Measurements from ENCODE around the gene SNX1. TPM values are rescaled to one million over a fixed set of nuclear protein-coding genes. Genes with fewer than 3 reads are reported as not detected.

Gene SNX1
- total RNA-seq, 1 donor from 2014 or later: 38.1 TPM

DNA sequence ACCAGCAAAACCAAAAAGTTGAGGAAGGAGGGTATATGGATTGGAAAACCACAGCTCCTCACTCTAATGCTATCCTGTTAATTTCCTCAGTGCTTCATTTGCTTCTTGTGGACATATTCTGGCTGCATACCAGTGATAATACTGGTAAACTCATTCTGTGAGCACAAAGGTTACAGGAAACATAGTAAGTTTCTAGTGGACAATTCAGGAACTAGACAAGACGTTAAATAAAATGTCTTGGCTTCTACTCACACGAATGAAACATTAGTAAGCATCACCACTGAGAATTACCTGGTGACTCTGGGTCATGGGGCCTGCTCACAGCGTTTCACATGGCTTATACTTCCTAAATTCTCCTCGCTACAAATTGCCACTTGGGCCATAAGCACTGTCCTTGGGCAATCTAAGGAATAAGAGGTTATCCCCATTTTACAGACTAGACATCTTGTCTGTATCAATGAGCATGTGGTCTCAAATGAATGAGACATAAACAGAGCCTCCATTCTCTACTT lies 87.1 kb downstream of the SNX1 start:
- DNase-seq (ENCODE audit: low read depth): no peak
- TF ChIP-seq, protein P1, sequence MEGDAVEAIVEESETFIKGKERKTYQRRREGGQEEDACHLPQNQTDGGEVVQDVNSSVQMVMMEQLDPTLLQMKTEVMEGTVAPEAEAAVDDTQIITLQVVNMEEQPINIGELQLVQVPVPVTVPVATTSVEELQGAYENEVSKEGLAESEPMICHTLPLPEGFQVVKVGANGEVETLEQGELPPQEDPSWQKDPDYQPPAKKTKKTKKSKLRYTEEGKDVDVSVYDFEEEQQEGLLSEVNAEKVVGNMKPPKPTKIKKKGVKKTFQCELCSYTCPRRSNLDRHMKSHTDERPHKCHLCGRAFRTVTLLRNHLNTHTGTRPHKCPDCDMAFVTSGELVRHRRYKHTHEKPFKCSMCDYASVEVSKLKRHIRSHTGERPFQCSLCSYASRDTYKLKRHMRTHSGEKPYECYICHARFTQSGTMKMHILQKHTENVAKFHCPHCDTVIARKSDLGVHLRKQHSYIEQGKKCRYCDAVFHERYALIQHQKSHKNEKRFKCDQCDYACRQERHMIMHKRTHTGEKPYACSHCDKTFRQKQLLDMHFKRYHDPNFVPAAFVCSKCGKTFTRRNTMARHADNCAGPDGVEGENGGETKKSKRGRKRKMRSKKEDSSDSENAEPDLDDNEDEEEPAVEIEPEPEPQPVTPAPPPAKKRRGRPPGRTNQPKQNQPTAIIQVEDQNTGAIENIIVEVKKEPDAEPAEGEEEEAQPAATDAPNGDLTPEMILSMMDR (IDR thresholded peaks at IDR 0.05; ENCODE audit: insufficient read depth, low read length, poor library complexity, severe bottlenecking): no peak
- no peaks in the 10 kb centered on the region for H3K27me3 ChIP-seq (ENCODE audit: control insufficient read depth, insufficient read depth, low read length)
- H3K36me3 ChIP-seq (ENCODE audit: control insufficient read depth, insufficient read depth, low read length): no peaks in the 10 kb centered on the region
- no peak overlapping the region for H3K4me3 ChIP-seq (ENCODE audit: low read depth, low read length)

DNA sequence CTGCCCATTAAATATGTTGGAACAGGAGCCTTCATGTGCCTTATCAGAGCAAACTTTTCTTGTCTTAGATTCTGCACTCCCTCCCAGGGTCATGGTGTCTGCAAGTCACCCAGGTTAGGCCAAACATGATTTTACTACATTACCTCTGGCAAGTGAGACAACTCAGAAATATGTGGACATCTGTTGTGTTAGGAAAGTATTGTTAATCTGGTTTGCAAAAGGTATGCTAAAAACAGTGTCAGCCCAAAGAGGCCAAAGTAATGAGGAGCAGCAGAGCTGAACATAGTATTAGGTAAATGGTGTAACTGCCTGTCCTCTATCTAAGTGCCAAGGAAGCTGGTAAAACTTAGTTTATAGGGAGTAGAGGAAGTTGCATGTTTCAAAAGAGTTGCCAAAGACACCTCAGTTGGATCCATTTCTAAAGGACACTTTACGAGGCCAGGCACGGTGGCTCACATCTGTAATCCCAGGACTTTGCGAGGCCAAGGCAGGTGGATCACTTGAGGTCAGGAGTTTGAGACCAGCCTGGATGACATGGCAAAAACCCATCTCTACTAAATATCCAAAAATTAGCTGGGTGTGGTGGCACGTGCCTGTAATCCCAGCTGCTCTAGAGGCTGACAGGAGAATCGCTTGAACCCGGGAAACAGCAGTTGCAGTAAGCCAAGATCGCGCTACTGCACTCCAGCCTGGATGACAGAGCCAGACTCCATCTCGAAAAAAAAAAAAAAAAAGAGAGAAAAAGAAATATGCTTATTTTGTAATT lies 89.5 kb downstream of the SNX1 start:
- no peak for DNase-seq (ENCODE audit: low read depth)
- no peak overlapping the region for H3K4me3 ChIP-seq (ENCODE audit: low read depth, low read length)
- TF ChIP-seq, protein P1 (IDR thresholded peaks at IDR 0.05; ENCODE audit: insufficient read depth, low read length, poor library complexity, severe bottlenecking): no peak
- H3K36me3 ChIP-seq (ENCODE audit: control insufficient read depth, insufficient read depth, low read length): no peaks in the 10 kb centered on the region
- H3K27me3 ChIP-seq (ENCODE audit: control insufficient read depth, insufficient read depth, low read length): no peaks in the 10 kb centered on the region

DNA sequence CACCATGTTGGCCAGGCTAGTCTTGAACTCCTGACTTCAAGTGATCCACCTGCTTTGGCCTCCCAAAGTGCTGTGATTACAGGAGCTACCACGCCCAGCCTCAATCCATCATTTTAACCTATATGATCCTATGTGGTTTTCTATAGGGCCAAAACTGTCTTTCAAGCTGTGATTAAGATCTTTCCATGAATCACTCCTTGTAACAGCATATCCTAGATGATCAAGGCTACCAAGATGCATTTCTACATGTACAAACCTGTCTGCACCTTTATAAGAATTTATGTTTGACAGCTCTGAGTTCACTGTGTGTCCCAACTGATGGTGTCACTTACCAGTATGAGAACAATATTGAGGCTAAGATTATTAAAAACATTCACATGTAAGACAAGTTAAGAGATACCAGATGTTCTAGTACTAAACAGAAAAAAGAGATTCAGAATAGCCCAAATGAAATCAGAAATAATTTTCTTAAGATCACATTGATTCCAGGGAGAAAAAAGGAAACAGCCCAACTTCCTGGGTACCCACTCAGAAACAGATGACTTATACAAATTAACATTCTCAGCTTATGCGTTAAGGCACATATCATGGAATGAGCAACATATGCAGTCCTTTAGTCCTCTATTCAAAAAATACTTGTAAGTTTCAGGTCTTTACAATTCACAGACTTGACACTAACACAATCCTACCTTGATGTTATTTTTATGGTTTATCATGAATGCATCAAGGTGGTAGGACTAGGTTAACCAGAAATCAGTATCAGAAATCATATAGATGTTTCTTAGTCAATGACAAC lies 91.8 kb downstream of the SNX1 start:
- TF ChIP-seq, protein P1 (IDR thresholded peaks at IDR 0.05; ENCODE audit: insufficient read depth, low read length, poor library complexity, severe bottlenecking): no peak
- Histone ChIP-seq H3K4me3 (ENCODE audit: low read depth, low read length) (no peak overlapping the region), H3K36me3 (ENCODE audit: control insufficient read depth, insufficient read depth, low read length) (no peaks in the 10 kb centered on the region), H3K27me3 (ENCODE audit: control insufficient read depth, insufficient read depth, low read length) (no peaks in the 10 kb centered on the region)
- no peak for DNase-seq (ENCODE audit: low read depth)

Other genes with a start within 250 kb of the SNX1 start
- gene DAPK2, start 49.5 kb upstream of the SNX1 start, total RNA-seq: 0.21 and 1.4 TPM in 2 replicates
- 51.5 and 84.6 TPM in 2 replicates for gene CIAO2A, start 2.1 kb upstream of the SNX1 start, total RNA-seq
- 0.14 and 1.0 TPM in 2 replicates for gene SNX22, start 55.7 kb downstream of the SNX1 start, total RNA-seq
- 707 and 736 TPM in 2 replicates for gene PPIB, start 67.0 kb downstream of the SNX1 start, total RNA-seq

Data from kidney epithelial cell (primary cell).